ENCODE data around the gene CNNM1. TPM values are rescaled to one million over a fixed set of nuclear protein-coding genes. Genes with fewer than 3 reads are reported as not detected.

Gene CNNM1
- total RNA-seq, 2 experiments from 2014 or later: 0.81 to 1.0 TPM

GRCh38 chr10:99365311-99365710, 36.2 kb downstream of the CNNM1 start:
- Mint-ChIP-seq H3K27ac (no peak overlapping the region), H3K36me3 (ENCODE audit: low read depth) (no peaks in the 10 kb centered on the region), H3K27me3 (ENCODE audit: low read depth) (peaks cover 18% of the 10 kb centered on the region), H3K4me3 (no peak overlapping the region), H3K9me3 (no peaks in the 10 kb centered on the region), H3K4me1 (ENCODE audit: low read depth) (no peaks in the 10 kb centered on the region)
- no peak for DNase-seq
- CTCF ChIA-PET: no interaction called here
- intact Hi-C loops (cut with micrococcal nuclease): no loop called here

- Mint-ChIP-seq H3K4me3 (no peak overlapping the region), H3K27ac (no peak overlapping the region), H3K9me3 (no peaks in the 10 kb centered on the region), H3K27me3 (ENCODE audit: low read depth) (peaks cover 20% of the 10 kb centered on the region), H3K36me3 (ENCODE audit: low read depth) (no peaks in the 10 kb centered on the region), H3K4me1 (ENCODE audit: low read depth) (peaks cover 2% of the 10 kb centered on the region)
- CTCF ChIA-PET: no interaction called here
- intact Hi-C loops (cut with micrococcal nuclease): no loop called here
- no peak for DNase-seq
Observed at GRCh38 chr10:99365736-99366135, 36.6 kb downstream of the CNNM1 start.

- no peak overlapping the region for H3K4me3 Mint-ChIP-seq
- no peak overlapping the region for H3K27ac Mint-ChIP-seq
- no peaks in the 10 kb centered on the region for H3K9me3 Mint-ChIP-seq
- H3K27me3 Mint-ChIP-seq (ENCODE audit: low read depth): peaks cover 20% of the 10 kb centered on the region
- intact Hi-C loops (cut with micrococcal nuclease): no loop called here
- CTCF ChIA-PET: no interaction called here
- no peaks in the 10 kb centered on the region for H3K36me3 Mint-ChIP-seq (ENCODE audit: low read depth)
- DNase-seq: no peak
- peaks cover 7% of the 10 kb centered on the region for H3K4me1 Mint-ChIP-seq (ENCODE audit: low read depth)
Observed at GRCh38 chr10:99366666-99367065, 37.5 kb downstream of the CNNM1 start.

GRCh38 chr10:99368646-99369045, 39.5 kb downstream of the CNNM1 start:
- H3K9me3 Mint-ChIP-seq: no peaks in the 10 kb centered on the region
- intact Hi-C loops (cut with micrococcal nuclease): no loop called here
- DNase-seq: no peak
- peaks cover 36% of the 10 kb centered on the region for H3K27me3 Mint-ChIP-seq (ENCODE audit: low read depth)
- CTCF ChIA-PET: no interaction called here
- H3K4me3 Mint-ChIP-seq: no peak overlapping the region
- no peaks in the 10 kb centered on the region for H3K36me3 Mint-ChIP-seq (ENCODE audit: low read depth)
- H3K27ac Mint-ChIP-seq: no peak overlapping the region
- peaks cover 7% of the 10 kb centered on the region for H3K4me1 Mint-ChIP-seq (ENCODE audit: low read depth)

GRCh38 chr10:99369126-99369525, 40.0 kb downstream of the CNNM1 start:
- peaks cover 7% of the 10 kb centered on the region for H3K4me1 Mint-ChIP-seq (ENCODE audit: low read depth)
- peaks cover 41% of the 10 kb centered on the region for H3K27me3 Mint-ChIP-seq (ENCODE audit: low read depth)
- no peaks in the 10 kb centered on the region for H3K36me3 Mint-ChIP-seq (ENCODE audit: low read depth)
- H3K9me3 Mint-ChIP-seq: no peaks in the 10 kb centered on the region
- intact Hi-C loops (cut with micrococcal nuclease): no loop called here
- DNase-seq: no peak
- H3K27ac Mint-ChIP-seq: no peak overlapping the region
- no peak overlapping the region for H3K4me3 Mint-ChIP-seq
- CTCF ChIA-PET: no interaction called here

GRCh38 chr10:99369551-99369950, 40.4 kb downstream of the CNNM1 start:
- no peak for DNase-seq
- no peak overlapping the region for H3K4me3 Mint-ChIP-seq
- peaks cover 42% of the 10 kb centered on the region for H3K27me3 Mint-ChIP-seq (ENCODE audit: low read depth)
- H3K36me3 Mint-ChIP-seq (ENCODE audit: low read depth): no peaks in the 10 kb centered on the region
- peaks cover 7% of the 10 kb centered on the region for H3K4me1 Mint-ChIP-seq (ENCODE audit: low read depth)
- CTCF ChIA-PET: no interaction called here
- no peaks in the 10 kb centered on the region for H3K9me3 Mint-ChIP-seq
- no peak overlapping the region for H3K27ac Mint-ChIP-seq
- intact Hi-C loops (cut with micrococcal nuclease): no loop called here

- H3K27me3 Mint-ChIP-seq (ENCODE audit: low read depth): peaks cover 35% of the 10 kb centered on the region
- peaks cover 7% of the 10 kb centered on the region for H3K4me1 Mint-ChIP-seq (ENCODE audit: low read depth)
- DNase-seq: peak; percentile 29
- H3K4me3 Mint-ChIP-seq: no peak overlapping the region
- intact Hi-C loops (cut with micrococcal nuclease): no loop called here
- H3K9me3 Mint-ChIP-seq: no peaks in the 10 kb centered on the region
- H3K36me3 Mint-ChIP-seq (ENCODE audit: low read depth): no peaks in the 10 kb centered on the region
- no peak overlapping the region for H3K27ac Mint-ChIP-seq
- CTCF ChIA-PET: no interaction called here
Observed at GRCh38 chr10:99370993-99371392, 41.8 kb downstream of the CNNM1 start.

- intact Hi-C loops (cut with micrococcal nuclease): no loop called here
- Mint-ChIP-seq H3K4me1 (ENCODE audit: low read depth) (peaks cover 7% of the 10 kb centered on the region), H3K27ac (no peak overlapping the region), H3K27me3 (ENCODE audit: low read depth) (peaks cover 34% of the 10 kb centered on the region), H3K4me3 (no peak overlapping the region), H3K36me3 (ENCODE audit: low read depth) (no peaks in the 10 kb centered on the region), H3K9me3 (no peaks in the 10 kb centered on the region)
- no peak for DNase-seq
- CTCF ChIA-PET: no interaction called here
Observed at GRCh38 chr10:99372546-99373271, 43.6 kb downstream of the CNNM1 start.

- intact Hi-C loops (cut with micrococcal nuclease): no loop called here
- H3K4me1 Mint-ChIP-seq (ENCODE audit: low read depth): peaks cover 7% of the 10 kb centered on the region
- H3K4me3 Mint-ChIP-seq: no peak overlapping the region
- no peak overlapping the region for H3K27ac Mint-ChIP-seq
- no peak for DNase-seq
- H3K27me3 Mint-ChIP-seq (ENCODE audit: low read depth): peaks cover 26% of the 10 kb centered on the region
- CTCF ChIA-PET: no interaction called here
- H3K9me3 Mint-ChIP-seq: no peaks in the 10 kb centered on the region
- no peaks in the 10 kb centered on the region for H3K36me3 Mint-ChIP-seq (ENCODE audit: low read depth)
Observed at GRCh38 chr10:99374526-99374925, 45.4 kb downstream of the CNNM1 start.

GRCh38 chr10:99374972-99375371, 45.8 kb downstream of the CNNM1 start:
- Mint-ChIP-seq H3K27ac (no peak overlapping the region), H3K4me3 (no peak overlapping the region), H3K36me3 (ENCODE audit: low read depth) (no peaks in the 10 kb centered on the region), H3K9me3 (no peaks in the 10 kb centered on the region), H3K27me3 (ENCODE audit: low read depth) (peaks cover 23% of the 10 kb centered on the region), H3K4me1 (ENCODE audit: low read depth) (peaks cover 7% of the 10 kb centered on the region)
- intact Hi-C loops (cut with micrococcal nuclease): no loop called here
- CTCF ChIA-PET: no interaction called here
- DNase-seq: no peak

- Mint-ChIP-seq H3K4me1 (ENCODE audit: low read depth) (peaks cover 7% of the 10 kb centered on the region), H3K27me3 (ENCODE audit: low read depth) (peaks cover 23% of the 10 kb centered on the region), H3K4me3 (no peak overlapping the region), H3K27ac (no peak overlapping the region), H3K36me3 (ENCODE audit: low read depth) (no peaks in the 10 kb centered on the region), H3K9me3 (no peaks in the 10 kb centered on the region)
- intact Hi-C loops (cut with micrococcal nuclease): no loop called here
- CTCF ChIA-PET: no interaction called here
- no peak for DNase-seq
Observed at GRCh38 chr10:99375426-99375825, 46.3 kb downstream of the CNNM1 start.

- CTCF ChIA-PET: interaction anchor here (1.6 kb wide), 1 partner anchor 10 kb away, joined by 4 read pairs; no protein-coding TSS in a partner anchor
- Mint-ChIP-seq H3K36me3 (ENCODE audit: low read depth) (no peaks in the 10 kb centered on the region), H3K27ac (no peak overlapping the region)
Observed at GRCh38 chr10:99382176-99382575, 53.0 kb downstream of the CNNM1 start.

GRCh38 chr10:99387071-99387470, 57.9 kb downstream of the CNNM1 start:
- Mint-ChIP-seq H3K4me3 (no peak overlapping the region), H3K9me3 (no peaks in the 10 kb centered on the region), H3K27ac (no peak overlapping the region), H3K4me1 (ENCODE audit: low read depth) (no peaks in the 10 kb centered on the region), H3K27me3 (ENCODE audit: low read depth) (no peaks in the 10 kb centered on the region), H3K36me3 (ENCODE audit: low read depth) (no peaks in the 10 kb centered on the region)
- DNase-seq: no peak
- intact Hi-C loops (cut with micrococcal nuclease): no loop called here
- CTCF ChIA-PET: interaction anchor here (1.0 kb wide), 1 partner anchor 45 kb away, joined by 3 read pairs; no protein-coding TSS in a partner anchor

More at GRCh38 chr10:99382176-99382575, 53.0 kb downstream of the CNNM1 start:
- Mint-ChIP-seq H3K4me3 (no peak overlapping the region), H3K4me1 (ENCODE audit: low read depth) (no peaks in the 10 kb centered on the region), H3K9me3 (no peaks in the 10 kb centered on the region), H3K27me3 (ENCODE audit: low read depth) (no peaks in the 10 kb centered on the region)
- intact Hi-C loops (cut with micrococcal nuclease): no loop called here
- no peak for DNase-seq
